Transverse colon (tissue), 3 donors: ENCODE results near the gene ZCCHC7.
"Not testable (repeated sequence)": the region's sequence is repeated elsewhere in the genome, so short reads cannot be mapped to it uniquely, and the experiment has no call there.

Source experiments
- CTCF ChIP-seq, 5 experiments: fragments of 200-600 bp in 3 of 5; fragments of 450-650 bp in 2 of 5; sonication (generic) in 3 of 5; IDR thresholded peaks; 1 replicate in 2 of 5; 2 replicates in 3 of 5; pipeline ENCODE4 v1.5.1; 2016 to 2017; ENCODE audit warnings: antibody characterized with exemption in 5 of 5, inconsistent platforms in 3 of 5, mild to moderate bottlenecking in 2 of 5, moderate library complexity in 1 of 5
- POLR2A ChIP-seq: fragments of 450-650 bp; IDR thresholded peaks from one replicate; pipeline ENCODE4 v1.6.1; 2016; ENCODE audit warnings: antibody characterized with exemption, mild to moderate bottlenecking, moderate library complexity

GRCh38 chr9:37120843-37121335 is 515 bp downstream of the ZCCHC7 start:
- TF ChIP-seq CTCF (IDR thresholded peaks at IDR 0.05); POLR2A: not testable (repeated sequence)
